GM18519 (cell line): ENCODE results near the gene PRDM7.

ENCODE experiments used
- ATAC-seq: cut with Tn5 transposase; IDR thresholded peaks from one replicate; pipeline ENCODE4 v1.9.1; 2021; ENCODE audit warnings: mild to moderate bottlenecking, moderate library complexity; ENCODE audit not compliant: unreplicated experiment, low FRiP score

The PRDM7 gene

DNA sequence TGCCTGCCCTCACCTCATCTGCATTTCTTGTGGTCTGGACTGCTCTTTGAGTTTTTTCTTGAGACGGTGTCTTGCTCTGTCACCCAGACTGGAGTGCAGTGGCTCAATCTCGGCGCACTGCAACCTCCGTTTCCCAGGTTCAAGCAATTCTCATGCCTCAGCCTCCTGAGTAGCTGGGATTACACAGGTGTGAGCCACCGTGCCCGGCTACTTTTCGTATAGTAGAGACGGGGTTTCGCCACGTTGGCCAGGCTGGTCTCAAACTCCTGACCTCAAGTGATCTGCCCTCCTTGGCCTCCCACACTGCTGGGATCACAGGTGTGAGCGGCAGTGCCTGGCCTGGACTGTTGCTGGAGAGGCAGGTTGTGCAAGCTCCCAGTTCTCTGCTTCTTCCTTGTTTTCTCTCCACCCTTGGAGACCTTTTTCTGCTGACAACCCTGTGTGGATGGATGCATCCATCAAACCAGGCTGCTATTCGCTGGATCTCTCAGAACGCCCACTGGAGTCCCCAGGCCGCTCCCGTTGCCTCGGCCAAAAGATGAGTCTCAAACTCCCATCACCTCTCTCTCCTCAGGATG lies 35.1 kb downstream of the PRDM7 start:
- ATAC-seq = no peak

DNA sequence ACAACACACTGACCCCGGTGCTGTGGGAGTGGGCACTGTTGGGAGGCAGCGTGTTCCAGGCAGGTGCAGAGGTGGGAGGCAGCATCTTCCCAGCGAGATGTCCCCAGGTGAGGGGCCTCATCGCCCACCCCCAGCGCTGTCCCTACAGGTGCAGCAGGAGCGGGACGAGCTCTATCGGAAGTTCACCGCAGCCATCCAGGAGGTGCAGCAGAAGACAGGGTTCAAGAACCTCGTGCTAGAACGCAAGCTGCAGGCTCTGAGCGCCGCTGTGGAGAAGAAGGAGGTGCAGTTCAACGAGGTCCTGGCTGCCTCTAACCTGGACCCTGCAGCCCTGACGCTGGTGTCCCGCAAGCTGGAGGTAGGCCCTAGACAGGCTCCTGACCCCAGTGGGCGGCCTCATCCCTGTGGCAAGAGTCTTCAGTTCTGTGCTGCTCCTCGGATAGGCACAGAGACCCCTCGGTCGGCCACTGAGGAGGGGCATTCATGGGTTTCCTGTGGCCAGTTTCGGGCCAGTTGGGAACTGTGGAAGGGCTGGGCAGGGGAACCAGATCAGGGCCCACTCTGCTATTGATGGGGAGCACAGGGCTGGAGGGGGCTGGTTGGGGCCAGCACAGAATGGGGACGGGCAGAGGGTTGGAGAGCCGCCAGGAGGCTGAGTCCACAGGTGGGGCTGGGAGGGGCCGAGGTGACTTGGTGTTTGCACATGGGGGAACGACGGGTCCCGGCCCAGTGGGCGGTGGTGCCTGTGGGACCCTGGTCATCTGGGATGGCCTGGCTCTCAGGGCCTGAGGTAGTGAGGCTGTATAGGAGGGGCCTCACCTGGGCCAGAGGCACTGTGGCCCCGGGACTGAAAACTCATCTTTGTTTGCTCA lies 36.7 kb downstream of the PRDM7 start:
- ATAC-seq = no peak

DNA sequence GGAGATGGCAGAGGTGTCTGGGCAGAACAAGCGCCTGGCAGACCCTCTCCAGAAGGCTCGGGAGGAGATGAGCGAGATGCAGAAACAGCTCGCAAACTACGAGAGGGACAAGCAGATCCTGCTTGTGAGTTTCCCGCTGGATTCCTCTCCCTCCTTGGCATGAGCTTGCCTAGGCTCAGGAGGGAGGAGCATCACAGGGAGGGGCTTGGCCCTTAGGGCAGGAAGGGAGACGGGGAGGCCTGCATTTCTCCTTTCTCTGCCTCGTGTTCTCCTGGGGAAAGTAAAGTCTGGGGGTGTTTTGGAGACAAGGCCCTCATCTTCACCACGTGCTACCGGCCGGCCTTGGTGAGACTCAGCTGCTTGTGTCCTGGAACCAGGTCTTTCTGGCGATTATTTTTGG lies 39.9 kb downstream of the PRDM7 start:
- ATAC-seq = no peak

DNA sequence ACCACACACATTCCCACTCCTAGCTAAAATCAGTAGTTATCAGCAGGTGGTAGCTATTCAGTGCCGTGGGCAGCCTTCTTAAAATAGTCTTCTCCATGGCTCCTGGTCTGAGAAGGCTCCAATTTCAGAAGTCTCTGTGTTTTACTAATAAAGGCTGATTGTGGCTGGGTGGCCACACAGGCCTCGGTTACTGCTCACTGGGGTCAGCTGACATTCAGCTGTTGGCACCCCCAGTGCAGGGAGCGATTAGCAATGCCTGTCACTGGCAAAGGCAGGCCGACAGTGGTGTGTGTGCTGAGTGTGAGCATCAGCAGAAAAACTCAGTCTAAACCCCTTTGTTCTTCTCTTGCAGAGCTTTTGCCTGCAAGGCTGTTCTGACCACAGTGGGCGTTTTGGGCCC lies 41.2 kb downstream of the PRDM7 start:
- no peak for ATAC-seq

DNA sequence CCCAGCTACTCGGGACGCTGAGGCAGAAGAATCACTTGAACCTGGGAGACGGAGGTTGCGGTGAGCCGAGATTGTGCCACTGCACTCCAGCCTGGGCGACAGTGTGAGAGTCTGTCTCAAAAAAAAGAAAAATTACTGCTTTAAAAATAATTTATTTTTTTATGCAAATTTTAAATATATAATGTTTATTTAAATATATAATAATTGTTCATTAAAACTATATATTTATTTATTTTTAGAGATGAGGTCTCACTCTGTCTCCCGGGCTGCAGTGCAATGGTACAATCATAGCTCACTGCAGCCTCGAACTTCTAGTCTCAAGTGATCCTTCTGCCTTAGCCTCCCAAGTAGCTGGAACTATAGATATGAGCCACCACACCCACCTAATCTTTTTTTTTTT lies 42.6 kb downstream of the PRDM7 start:
- ATAC-seq = no peak

DNA sequence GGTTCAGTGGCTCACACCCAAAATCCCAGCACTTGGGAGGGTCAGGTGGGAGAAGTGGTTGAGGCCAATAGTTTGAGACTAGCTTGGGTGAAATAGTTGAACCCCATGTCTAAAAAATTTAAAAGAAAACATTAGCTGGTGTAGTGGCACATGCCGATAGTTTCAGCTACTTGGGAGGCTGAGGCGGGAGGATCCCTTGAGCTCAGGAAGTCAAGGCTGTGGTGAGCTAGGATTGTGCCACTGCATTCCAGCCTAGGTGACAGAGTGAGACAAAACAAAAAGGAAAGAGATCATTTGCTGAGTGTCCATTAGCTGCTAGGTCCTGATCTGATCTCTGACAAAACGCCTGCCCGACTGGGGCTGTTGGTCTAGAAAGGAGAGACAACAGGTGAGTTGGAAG lies 43.7 kb downstream of the PRDM7 start:
- no peak for ATAC-seq

DNA sequence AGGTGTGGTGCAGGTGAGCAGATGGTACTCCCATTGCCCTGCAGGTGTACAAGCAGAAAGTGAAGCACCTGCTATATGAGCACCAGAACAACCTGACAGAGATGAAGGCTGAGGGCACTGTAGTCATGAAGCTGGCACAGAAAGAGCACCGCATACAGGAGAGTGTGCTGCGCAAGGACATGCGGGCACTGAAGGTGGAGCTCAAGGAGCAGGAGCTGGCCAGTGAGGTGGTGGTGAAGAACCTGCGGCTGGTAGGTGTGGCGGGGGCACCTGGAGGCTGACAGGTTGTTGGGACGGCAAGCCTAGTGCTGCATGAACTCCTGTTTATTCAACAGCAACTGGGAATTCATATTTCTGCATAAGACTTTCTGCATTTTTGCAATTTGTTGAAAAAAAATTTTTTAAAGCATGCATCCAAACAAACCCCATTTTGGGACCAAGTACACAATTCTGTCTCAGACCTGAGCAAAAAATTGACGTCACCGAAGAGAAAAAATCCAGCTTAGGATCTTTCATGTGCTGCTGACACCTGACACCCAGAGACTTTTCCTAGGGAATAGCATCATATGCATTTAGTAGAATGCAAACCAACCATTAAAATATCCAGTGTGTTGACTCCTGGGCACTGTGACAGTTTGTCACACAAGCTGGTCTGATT lies 44.3 kb downstream of the PRDM7 start:
- no peak for ATAC-seq

DNA sequence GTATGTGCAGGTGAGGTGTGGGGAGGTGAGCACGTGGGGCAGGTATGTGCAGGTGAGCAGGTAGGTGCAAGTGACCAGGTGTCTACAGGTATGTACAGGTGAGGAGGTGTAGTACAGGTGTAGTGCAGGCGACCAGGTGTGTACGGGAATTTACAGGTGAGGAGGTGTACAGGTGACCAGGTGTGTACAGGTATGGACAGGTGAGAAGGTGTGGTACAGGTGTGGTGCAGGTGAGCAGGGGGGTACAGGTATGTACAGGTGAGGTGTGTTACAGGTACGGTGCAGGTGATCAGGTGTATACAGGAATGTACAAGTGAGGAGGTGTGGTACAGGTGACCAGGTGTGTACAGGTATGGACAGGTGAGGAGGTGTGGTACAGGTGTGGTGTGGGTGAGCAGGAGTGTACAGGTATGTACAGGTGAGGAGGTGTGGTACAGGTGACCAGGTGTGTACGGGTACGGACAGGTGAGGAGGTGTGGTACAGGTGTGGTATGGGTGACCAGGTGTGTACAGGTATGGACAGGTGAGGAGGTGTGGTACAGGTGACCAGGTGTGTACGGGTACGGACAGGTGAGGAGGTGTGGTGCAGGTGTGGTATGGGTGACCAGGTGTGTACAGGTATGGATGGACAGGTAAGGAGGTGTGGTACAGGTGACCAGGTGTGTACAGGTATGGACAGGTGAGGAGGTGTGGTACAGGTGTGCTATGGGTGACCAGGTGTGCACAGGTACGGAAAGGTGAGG lies 45.0 kb downstream of the PRDM7 start:
- ATAC-seq = no peak

DNA sequence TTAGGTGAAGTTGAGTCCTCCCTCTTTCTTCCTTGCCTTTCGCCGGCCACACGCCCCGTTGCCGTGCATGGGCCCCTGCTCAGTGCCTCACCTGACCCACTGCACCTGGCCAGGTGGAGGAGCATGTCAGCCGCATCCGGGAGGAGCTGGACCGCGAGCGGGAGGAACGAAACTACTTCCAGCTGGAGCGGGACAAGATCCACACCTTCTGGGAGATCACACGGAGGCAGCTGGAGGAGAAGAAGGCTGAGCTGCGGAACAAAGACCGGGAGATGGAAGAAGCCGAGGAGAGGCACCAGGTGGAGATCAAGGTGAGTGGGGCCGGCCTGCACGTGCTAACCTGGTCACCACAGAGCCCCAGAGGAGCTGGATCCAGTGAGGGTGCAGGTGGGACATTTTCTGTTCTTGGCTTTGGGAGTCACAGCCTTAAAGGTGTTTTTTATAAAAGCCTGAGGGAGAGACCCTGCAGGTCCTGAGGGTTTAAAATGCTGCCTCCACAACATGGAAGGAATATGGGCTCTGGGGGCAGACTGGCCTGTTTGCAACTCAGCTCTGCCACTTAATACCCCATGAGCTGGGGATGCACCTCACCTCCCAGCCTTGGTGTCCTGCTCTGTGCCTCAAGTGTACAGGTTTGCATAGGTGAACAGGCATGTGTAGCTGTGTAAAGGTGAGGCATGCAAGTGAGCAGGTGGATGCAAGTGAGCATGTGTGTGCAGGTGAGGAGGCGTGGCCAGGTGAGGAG lies 45.8 kb downstream of the PRDM7 start:
- ATAC-seq = no peak

DNA sequence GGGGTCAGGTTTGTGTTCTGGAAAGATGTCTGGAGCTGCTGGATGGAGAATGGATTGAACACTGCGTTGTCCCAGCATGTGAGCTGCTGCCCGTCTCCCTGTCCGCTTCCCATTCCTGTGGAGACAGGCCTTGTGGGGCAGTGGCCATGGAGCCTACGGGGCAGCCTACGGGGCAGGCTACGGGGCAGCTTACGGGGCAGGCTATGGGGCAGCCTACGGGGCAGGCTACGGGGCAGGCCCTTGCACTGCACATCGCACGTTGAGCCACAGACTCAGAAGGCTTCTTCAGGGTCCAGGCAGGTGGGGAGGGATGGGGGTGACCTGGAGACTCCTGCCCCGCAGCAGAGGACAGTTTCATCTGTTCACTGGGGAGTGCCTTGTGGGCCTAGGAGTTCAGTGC lies 48.1 kb downstream of the PRDM7 start:
- ATAC-seq = no peak

DNA sequence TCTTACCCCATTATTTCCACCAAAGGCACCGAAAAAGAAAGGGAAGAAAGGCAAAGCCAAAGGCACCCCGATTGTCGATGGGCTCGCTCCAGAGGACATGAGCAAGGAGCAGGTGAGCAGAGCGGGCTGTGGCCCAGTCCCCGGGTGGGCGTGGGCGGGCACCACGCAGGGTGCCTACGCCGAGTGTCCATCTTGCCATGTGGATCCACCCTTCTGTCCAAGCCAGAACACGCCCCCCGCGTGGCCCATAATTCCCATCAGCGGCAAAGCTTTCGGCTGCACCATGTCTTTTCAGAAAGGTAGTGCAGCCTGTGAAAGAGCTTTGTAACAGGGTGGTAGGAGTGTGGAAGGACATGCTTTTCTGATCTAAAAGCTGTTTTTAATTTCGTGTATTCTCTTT lies 49.5 kb downstream of the PRDM7 start:
- ATAC-seq = no peak

DNA sequence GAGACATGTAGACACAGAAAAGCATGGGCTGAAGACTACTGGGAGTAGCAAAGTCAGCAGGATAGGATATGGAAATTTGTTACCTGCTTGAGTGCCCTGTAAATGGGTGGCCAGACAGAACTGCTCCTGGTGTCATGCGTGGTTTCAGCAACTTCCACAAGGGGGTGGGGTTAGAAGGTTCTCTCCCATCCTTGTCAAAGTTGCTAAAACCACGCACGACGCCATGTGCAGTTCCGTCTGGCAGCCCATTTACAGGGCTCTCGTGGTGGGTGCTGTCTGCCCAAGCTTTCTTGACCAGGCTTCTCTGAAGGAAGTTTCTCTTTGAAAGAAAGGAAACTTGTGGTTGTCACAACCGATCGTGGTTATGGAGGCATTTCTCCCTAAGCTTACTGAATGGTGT lies 51.0 kb downstream of the PRDM7 start:
- ATAC-seq = no peak

DNA sequence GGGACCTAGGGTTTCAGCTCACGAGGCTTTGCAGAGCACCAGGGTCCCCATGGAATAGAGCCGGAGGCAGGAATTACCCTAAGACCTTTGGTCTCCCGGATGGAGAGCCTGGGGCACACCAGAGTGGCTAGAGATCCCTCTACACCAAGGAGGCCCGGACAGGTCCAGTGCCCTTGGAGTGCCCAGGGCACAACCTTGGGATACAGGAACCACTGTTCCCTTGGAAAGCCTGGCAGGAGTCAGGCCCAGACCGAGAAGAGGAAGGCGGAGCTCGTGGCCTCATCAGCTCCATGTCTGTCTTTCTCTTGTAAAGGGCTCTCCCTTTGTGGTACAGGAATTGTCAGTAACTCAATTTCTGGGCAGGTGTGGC lies 54.1 kb downstream of the PRDM7 start:
- no peak for ATAC-seq

DNA sequence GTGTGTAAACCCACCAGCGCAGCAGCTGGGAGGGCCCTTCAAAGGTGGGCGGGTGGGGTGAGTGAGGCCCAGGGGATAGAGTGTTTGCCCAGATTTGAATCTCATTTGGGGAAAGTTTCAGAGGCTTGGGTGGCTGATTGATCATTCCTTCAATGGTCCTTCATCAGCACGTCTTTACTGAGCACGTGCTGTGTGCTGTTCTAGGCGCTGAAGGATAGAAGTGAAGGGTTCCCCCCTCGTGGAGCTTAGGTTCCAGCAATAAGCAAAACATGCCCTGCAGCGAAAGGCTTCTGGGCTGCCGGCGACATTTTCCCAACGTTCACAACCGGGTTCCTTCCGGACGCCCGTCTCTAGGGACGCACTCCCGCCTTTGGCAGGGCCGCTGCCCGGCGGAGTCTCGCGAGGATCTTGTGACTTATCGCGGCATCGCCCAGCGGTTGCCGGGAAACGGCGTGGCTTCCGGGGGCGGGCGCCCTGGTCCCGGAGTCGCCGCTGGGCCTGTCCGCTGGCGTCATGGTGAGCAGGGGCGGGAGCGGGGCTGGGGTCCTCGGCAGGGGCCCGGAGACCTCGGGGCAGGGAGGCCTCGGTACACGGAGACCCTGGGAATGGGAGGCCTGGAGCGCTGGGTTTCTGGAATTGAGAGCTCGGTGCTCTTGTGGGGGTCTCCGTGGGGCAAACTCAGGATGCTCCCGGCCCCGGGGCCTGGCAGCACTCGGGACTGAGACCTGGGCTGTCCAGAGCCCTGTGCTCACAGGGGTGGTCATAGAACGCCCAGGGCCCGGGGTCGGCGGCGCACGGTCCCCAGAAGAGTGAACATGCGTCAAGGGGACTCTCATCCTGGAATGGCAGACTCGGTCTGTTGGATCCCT lies 54.7 kb downstream of the PRDM7 start:
- no peak for ATAC-seq

DNA sequence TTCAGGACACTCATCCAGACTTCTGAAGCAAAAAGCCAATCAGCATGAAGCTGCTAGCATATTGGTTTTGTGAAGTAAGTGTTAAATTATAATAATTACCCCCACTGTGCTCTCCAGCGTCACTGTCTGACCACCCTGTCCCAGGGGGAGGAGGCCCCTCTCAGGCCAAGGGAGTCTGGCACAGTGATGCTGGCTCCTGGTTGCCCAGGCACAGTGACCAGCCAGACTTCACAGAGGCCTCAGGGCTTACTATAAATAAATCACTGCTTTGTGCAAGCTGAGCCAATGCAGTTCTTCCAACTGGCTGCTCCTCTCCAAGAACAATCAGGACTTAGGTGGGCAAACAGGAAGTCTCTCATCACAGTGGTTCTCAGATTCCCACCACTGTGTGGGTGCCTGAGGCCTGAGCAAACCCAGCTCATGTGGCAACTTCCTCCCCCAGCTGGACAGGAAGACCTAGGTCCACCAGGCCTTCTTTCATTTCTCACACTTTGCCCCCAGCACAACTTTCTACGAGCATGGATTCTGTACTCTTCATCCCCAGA lies 56.2 kb downstream of the PRDM7 start:
- ATAC-seq = no peak

DNA sequence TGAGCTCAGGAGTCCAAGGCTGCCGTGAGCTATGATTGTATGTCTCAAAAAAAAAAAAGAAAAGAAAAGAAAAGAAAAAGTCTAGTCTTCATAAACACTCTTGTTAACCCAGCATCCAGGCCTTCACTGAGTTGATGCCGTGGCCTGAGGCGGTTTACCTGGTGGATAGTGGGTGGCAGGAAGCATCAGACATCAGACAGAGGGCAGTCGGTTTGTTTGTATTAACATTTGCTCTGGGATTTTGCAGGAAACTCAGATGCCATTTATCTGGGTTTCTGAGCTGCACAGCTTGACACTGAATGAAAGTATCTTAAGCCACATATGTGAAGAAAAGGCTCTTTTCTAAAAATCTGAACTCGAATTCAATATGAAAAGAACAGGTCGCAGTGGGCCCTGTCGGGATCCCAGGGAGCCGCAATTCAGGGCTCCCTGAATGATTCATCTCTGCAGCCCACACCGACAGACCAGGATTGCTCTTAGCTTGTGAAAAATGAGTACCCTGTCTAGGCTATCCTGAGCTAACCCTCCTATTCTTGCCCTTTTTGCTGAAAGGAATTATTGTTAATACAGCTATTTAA lies 56.8 kb downstream of the PRDM7 start:
- no peak for ATAC-seq

DNA sequence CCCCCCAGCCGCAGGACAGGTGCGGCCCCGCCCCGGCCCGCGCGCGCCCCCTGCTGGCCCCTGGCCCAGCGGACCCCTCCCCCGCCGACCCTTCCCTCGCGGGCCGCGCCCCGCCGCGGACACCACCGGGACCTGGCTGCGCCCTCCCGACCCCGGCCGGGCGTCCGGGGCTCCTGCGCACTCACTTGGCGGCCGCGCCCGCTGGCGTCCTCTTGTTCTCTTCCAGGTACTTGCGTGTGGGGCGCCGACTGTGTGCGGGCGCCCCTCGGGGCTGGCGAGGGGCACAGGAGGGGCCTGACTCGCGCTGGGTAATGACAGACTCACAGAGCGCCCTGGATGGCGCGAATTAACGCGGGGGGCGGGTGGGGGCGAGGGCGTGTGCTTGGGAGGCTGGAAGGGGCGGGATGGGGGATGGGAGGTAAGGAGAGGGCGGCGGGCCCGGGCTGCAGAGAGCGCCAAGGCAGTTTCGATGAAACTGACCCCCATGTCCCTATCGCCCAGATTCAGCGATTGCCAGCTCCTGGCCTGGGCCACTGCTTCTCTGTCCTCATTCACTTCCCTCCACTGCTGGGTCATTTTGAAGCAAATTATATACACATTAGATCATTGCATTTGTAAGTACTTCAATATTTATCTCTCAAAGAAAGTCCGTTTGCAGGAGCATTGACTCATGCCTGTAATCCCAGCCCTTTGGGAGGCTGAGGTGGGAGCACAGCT lies 57.4 kb downstream of the PRDM7 start:
- ATAC-seq = no peak
